Measurements from ENCODE around the gene CCDC77.

- no peak for TF ChIP-seq FOXM1 (IDR thresholded peaks at IDR 0.05; ENCODE audit: low read depth, low read length)
- TF ChIP-seq EZH2 (IDR thresholded peaks at IDR 0.05; ENCODE audit: borderline replicate concordance, control insufficient read depth, low read depth, low read length): no peak
- no peak for TF ChIP-seq WRNIP1 (IDR thresholded peaks at IDR 0.05; ENCODE audit: borderline replicate concordance, low read depth, low read length)
- no peak for TF ChIP-seq CHD4 (IDR thresholded peaks at IDR 0.05)
- no peak for TF ChIP-seq RFX5 (IDR thresholded peaks at IDR 0.05; ENCODE audit: low read depth, low read length)
- TF ChIP-seq ZBTB4 (CRISPR knock-in tag; IDR thresholded peaks at IDR 0.05): no peak
- no peak for TF ChIP-seq YY1 (IDR thresholded peaks at IDR 0.05; ENCODE audit: low read depth, low read length)
- TF ChIP-seq BHLHE40 (IDR thresholded peaks at IDR 0.05; ENCODE audit: borderline replicate concordance in 1 of 2, low read depth in 2 of 2, low read length in 1 of 2): no peak
- TF ChIP-seq CEBPZ (IDR thresholded peaks at IDR 0.05; ENCODE audit: low read depth, low read length): no peak
- no peak for TF ChIP-seq CTCF (IDR thresholded peaks at IDR 0.05 in 2 of 3, conservative IDR thresholded peaks at IDR 0.05 in 1 of 3; ENCODE audit: control insufficient read depth in 2 of 3, extremely low read depth in 1 of 3, insufficient read depth in 1 of 3, low read depth in 3 of 3, low read length in 3 of 3)
- TF ChIP-seq HDAC6 (IDR thresholded peaks at IDR 0.05; ENCODE audit: unreplicated experiment): no peak
Measured at GRCh38 chr12:479161-479560, 77.7 kb downstream of the CCDC77 start.

Measured in GM12878 (cell line).